ENCODE data around the gene CD27.

- TF ChIP-seq CTCF (IDR thresholded peaks at IDR 0.05) (no peak), EZH2 (IDR thresholded peaks at IDR 0.05; ENCODE audit: borderline replicate concordance, insufficient read depth, low read depth, low read length, poor library complexity, severe bottlenecking) (no peak)
Measured at GRCh38 chr12:6424866-6425265, 19.9 kb upstream of the CD27 start.

All from B cell (primary cell).